B cell (primary cell): ENCODE data around the gene RAD51B. TPM values are rescaled to one million over a fixed set of nuclear protein-coding genes. Genes with fewer than 3 reads are reported as not detected.

Source experiments
- ATAC-seq: fragments of 200-7000 bp; cut with Tn5 transposase; one replicate; pipeline ENCODE4 v1.10.0; 2021; ENCODE audit warnings: low read depth, mild to moderate bottlenecking, moderate number of reproducible peaks, moderate library complexity
- CTCF ChIA-PET: fragments of 350-600 bp; sonication (Branson Sonifier 250); formaldehyde crosslinking; loops from one replicate; lab custom pipeline; 2021; ENCODE audit warnings: antibody characterized with exemption, inconsistent platforms; lab: Charles Lee
- POLR2A ChIA-PET: fragments of 350-600 bp; sonication (Branson Sonifier 250); formaldehyde crosslinking; loops from one replicate; lab custom pipeline; 2021; ENCODE audit warnings: antibody characterized with exemption; lab: Charles Lee
- DNase-seq: peaks from one replicate; pipeline ENCODE4 v3.0.0; 2013
- H2AFZ ChIP-seq: 2 replicates; pipeline ENCODE4 v1.6.1; 2012; ENCODE audit warnings: mild to moderate bottlenecking, low read depth, low read length; ENCODE audit not compliant: insufficient read depth, poor library complexity, severe bottlenecking
- H3K27ac ChIP-seq, 2 donors: 1 replicate in 1 of 2; 2 replicates in 1 of 2; pipeline ENCODE4 v1.5.1; 2012 to 2013; ENCODE audit warnings: low read length in 2 of 2, mild to moderate bottlenecking in 2 of 2, moderate library complexity in 1 of 2
- H3K27me3 ChIP-seq, 4 experiments: fragments of 200-600 bp in 1 of 4; sonication (generic) in 1 of 4; replicated peaks in 1 of 4; 1 replicate in 2 of 4; 2 replicates in 2 of 4; pipeline versions ENCODE4 v1.6.1 to v1.7.0; 2013 to 2016; ENCODE audit warnings: low read length in 3 of 4, mild to moderate bottlenecking in 2 of 4, mixed read lengths in 1 of 4, moderate library complexity in 1 of 4; ENCODE audit not compliant: insufficient read depth in 4 of 4, control insufficient read depth in 3 of 4; ENCODE audit errors: control extremely low read depth in 1 of 4
- H3K36me3 ChIP-seq, 2 experiments: replicated peaks in 1 of 2; 1 replicate in 1 of 2; 2 replicates in 1 of 2; pipeline versions ENCODE4 v1.6.1 to v1.7.1; 2013; ENCODE audit warnings: low read length in 1 of 2; ENCODE audit not compliant: insufficient read depth in 2 of 2, control insufficient read depth in 1 of 2; ENCODE audit errors: control extremely low read depth in 1 of 2, extremely low read depth in 1 of 2
- H3K4me1 ChIP-seq, 2 donors: fragments of 200-600 bp in 1 of 2; sonication (generic) in 1 of 2; 1 replicate in 1 of 2; 2 replicates in 1 of 2; pipeline versions ENCODE4 v1.5.1 to v1.6.1; 2013 to 2017; ENCODE audit warnings: low read length in 2 of 2; ENCODE audit not compliant: control insufficient read depth in 2 of 2, insufficient read depth in 2 of 2
- H3K4me2 ChIP-seq: replicated peaks from 2 replicates; pipeline ENCODE3; 2012; ENCODE audit warnings: mild to moderate bottlenecking, low read depth, low read length; ENCODE audit not compliant: poor library complexity, severe bottlenecking
- H3K4me3 ChIP-seq, 5 experiments: fragments of 200-600 bp in 1 of 5; sonication (generic) in 1 of 5; 1 replicate in 3 of 5; 2 replicates in 2 of 5; pipeline versions ENCODE4 v1.5.1 to v1.7.0; 2011 to 2016; ENCODE audit warnings: low read length in 4 of 5, mild to moderate bottlenecking in 4 of 5, low read depth in 2 of 5, control low read depth in 1 of 5, moderate library complexity in 1 of 5; ENCODE audit not compliant: insufficient read depth in 1 of 5; ENCODE audit errors: control extremely low read depth in 1 of 5, extremely low read depth in 1 of 5
- H3K79me2 ChIP-seq: fragments of 200-600 bp; sonication (generic); one replicate; pipeline ENCODE4 v1.6.0; 2016; ENCODE audit warnings: low read length; ENCODE audit not compliant: control insufficient read depth, insufficient read depth
- H3K9ac ChIP-seq: fragments of 200-600 bp; sonication (generic); 2 replicates; pipeline ENCODE4 v1.6.1; 2017; ENCODE audit warnings: mild to moderate bottlenecking, low read length, moderate library complexity
- H3K9me3 ChIP-seq, 3 donors: one replicate each; pipeline versions ENCODE4 v1.6.1 to v1.7.1; 2013; ENCODE audit warnings: low read length in 2 of 3; ENCODE audit not compliant: control insufficient read depth in 2 of 3, insufficient read depth in 1 of 3; ENCODE audit errors: control extremely low read depth in 1 of 3
- H4K20me1 ChIP-seq: 2 replicates; pipeline ENCODE4 v1.6.0; 2012; ENCODE audit warnings: mild to moderate bottlenecking, low read length; ENCODE audit not compliant: insufficient read depth, control insufficient read depth, poor library complexity, severe bottlenecking
- H3K27ac Mint-ChIP-seq: one replicate; pipeline ENCODE4 v1.8.0; 2021; ENCODE audit warnings: mixed read lengths
- H3K27me3 Mint-ChIP-seq: one replicate; pipeline ENCODE4 v1.8.0; 2021; ENCODE audit warnings: mixed read lengths
- H3K4me1 Mint-ChIP-seq: one replicate; pipeline ENCODE4 v1.8.0; 2021; ENCODE audit warnings: mixed read lengths
- H3K4me3 Mint-ChIP-seq: one replicate; pipeline ENCODE4 v1.8.0; 2021; ENCODE audit warnings: mixed read lengths
- H3K9me3 Mint-ChIP-seq: one replicate; pipeline ENCODE4 v1.8.0; 2022; ENCODE audit warnings: mixed read lengths; ENCODE audit not compliant: insufficient read depth
- CTCF ChIP-seq: fragments of 200-600 bp; IDR thresholded peaks from one replicate; pipeline ENCODE4 v1.8.0; 2022; ENCODE audit warnings: antibody characterized with exemption, mild to moderate bottlenecking
- EZH2 ChIP-seq: IDR thresholded peaks from 2 replicates; pipeline ENCODE4 v1.6.1; 2012; ENCODE audit warnings: borderline replicate concordance, low read depth, mild to moderate bottlenecking, moderate library complexity, low read length; ENCODE audit not compliant: insufficient read depth, poor library complexity, severe bottlenecking
- WGBS: methylation state at CpG from one replicate; pipeline ENCODE4 v1.1.5; 2013; ENCODE audit warnings: missing lambda C conversion rate; ENCODE audit not compliant: insufficient coverage; 5-methylcytosine and 5-hydroxymethylcytosine counted together
- intact Hi-C: fragments of 100-400 bp; cut with micrococcal nuclease; formaldehyde crosslinking; loops from one replicate; pipeline ENCODE4 v1.10.0; 2022
- polyA plus RNA-seq: library from polyadenylated mRNA; depleted of rRNA; stranded (reverse); fragments of >200 nt; gene quantifications from 2 replicates; pipeline ENCODE4 v1.2.3, GENCODE V29; 2012
- total RNA-seq, 2 donors: library from RNA; stranded (reverse); fragments of 120-200 nt in 1 of 2; gene quantifications; 1 replicate in 1 of 2; 2 replicates in 1 of 2; pipeline versions ENCODE4 v1.2.3 to v1.2.4, GENCODE V29; 2013 to 2022

Gene RAD51B
- total and polyA plus RNA-seq, 2 donors (not counting 1 experiment from before 2014, with no cell fraction given) = 6.5 to 60.6 TPM

GRCh38 chr14:68669111-68669511, 849.5 kb downstream of the RAD51B start:
- TF ChIP-seq CTCF (no peak), EZH2 (no peak)
- WGBS = no CpG with 5 or more reads among the region's 3 CpGs
- H3K27ac Mint-ChIP-seq = peak overlapping the region; percentile 53

GRCh38 chr14:68669603-68670358, 850.2 kb downstream of the RAD51B start:
- H3K9me3 Mint-ChIP-seq = no peaks in the 10 kb centered on the region
- ATAC-seq (no peak), DNase-seq (no peak)
- peaks cover 0 to 1% (median 0%) of the 10 kb centered on the region in 3 donors for H3K9me3 ChIP-seq
- H2AFZ ChIP-seq = no peak overlapping the region
- H3K4me3 Mint-ChIP-seq = no peak overlapping the region
- POLR2A ChIA-PET = interaction anchor here (0.6 kb wide), 1 partner anchor 19 kb away, joined by 4 read pairs; no protein-coding TSS in a partner anchor
- H3K4me3 ChIP-seq = no peak overlapping the region
- peaks cover 33% of the 10 kb centered on the region for H3K79me2 ChIP-seq
- H3K4me2 ChIP-seq = peak overlapping the region; percentile 17
- no peak for TF ChIP-seq EZH2
- no peak for TF ChIP-seq CTCF
- no peaks in the 10 kb centered on the region for H3K27me3 Mint-ChIP-seq
- no peaks in the 10 kb centered on the region for H3K27me3 ChIP-seq
- no peak overlapping the region for H3K27ac ChIP-seq
- no peak overlapping the region for H3K9ac ChIP-seq
- peaks cover 0 to 1% of the 10 kb centered on the region in 2 experiments for H3K36me3 ChIP-seq
- intact Hi-C loops = no loop called here
- no peak overlapping the region for H3K27ac Mint-ChIP-seq
- H4K20me1 ChIP-seq = no peaks in the 10 kb centered on the region
- peaks cover 26 to 31% of the 10 kb centered on the region in 2 donors for H3K4me1 ChIP-seq
- CTCF ChIA-PET = interaction anchor here (1.1 kb wide), 2 partner anchors 11 to 421 kb away, joined by 3 read pairs; no protein-coding TSS in a partner anchor
- 97% methylated on average over 14 of the region's 14 CpGs for WGBS
- peaks cover 66% of the 10 kb centered on the region for H3K4me1 Mint-ChIP-seq

More at GRCh38 chr14:68669111-68669511, 849.5 kb downstream of the RAD51B start:
- ChIA-PET POLR2A (interaction anchor here (0.6 kb wide), 1 partner anchor 19 kb away, joined by 4 read pairs; no protein-coding TSS in a partner anchor), CTCF (interaction anchor here (1.1 kb wide), 1 partner anchor 12 kb away, joined by 3 read pairs; no protein-coding TSS in a partner anchor)
- DNase-seq (no peak), ATAC-seq (no peak)
- Histone ChIP-seq H3K27ac (no peak overlapping the region), H3K27me3 (no peaks in the 10 kb centered on the region), H3K9me3 (peaks cover 0 to 1% (median 0%) of the 10 kb centered on the region in 3 donors), H3K4me2 (peak overlapping the region; percentile 17), H3K4me3 (no peak overlapping the region), H3K4me1 (peaks cover 28 to 32% of the 10 kb centered on the region in 2 donors), H3K9ac (no peak overlapping the region), H3K79me2 (peaks cover 34% of the 10 kb centered on the region), H3K36me3 (peaks cover 0 to 1% of the 10 kb centered on the region in 2 experiments), H2AFZ (no peak overlapping the region), H4K20me1 (no peaks in the 10 kb centered on the region)
- intact Hi-C loops = no loop called here
- no peaks in the 10 kb centered on the region for H3K27me3 Mint-ChIP-seq
- no peaks in the 10 kb centered on the region for H3K9me3 Mint-ChIP-seq
- peaks cover 69% of the 10 kb centered on the region for H3K4me1 Mint-ChIP-seq
- H3K4me3 Mint-ChIP-seq = no peak overlapping the region
